Keratinocyte (primary cell): Measurements from ENCODE around the gene TSHZ3. TPM values are rescaled to one million over a fixed set of nuclear protein-coding genes. Genes with fewer than 3 reads are reported as not detected.
A peak's percentile ranks its signal among the peaks of the same experiment; 100 is the strongest.

Source experiments
- DNase-seq: peaks from one replicate; pipeline ENCODE4 v3.0.0-alpha.2; 2011; ENCODE audit warnings: low read depth, missing footprints, low spot score
- FAIRE-seq: peaks from 2 replicates; lab custom pipeline; 2011; peaks lifted over from hg19 to GRCh38; lab: Jason Lieb, UNC
- H2AFZ ChIP-seq: 2 replicates; pipeline ENCODE4 v1.6.0; 2012; ENCODE audit warnings: low read length, control low read depth, inconsistent platforms; ENCODE audit not compliant: control insufficient read depth
- H3K27ac ChIP-seq: 2 replicates; pipeline ENCODE4 v1.5.1; 2011; ENCODE audit warnings: low read length; ENCODE audit not compliant: control insufficient read depth, insufficient read depth
- H3K27me3 ChIP-seq: 3 replicates; pipeline ENCODE4 v1.6.0; 2011; ENCODE audit warnings: low read length; ENCODE audit not compliant: control insufficient read depth, insufficient read depth; ENCODE audit errors: extremely low read depth
- H3K36me3 ChIP-seq, 2 experiments: 2 replicates in 1 of 2; 3 replicates in 1 of 2; pipeline ENCODE4 v1.5.1; 2011; ENCODE audit warnings: low read length in 2 of 2, mild to moderate bottlenecking in 1 of 2; ENCODE audit not compliant: control insufficient read depth in 2 of 2, insufficient read depth in 2 of 2; ENCODE audit errors: extremely low read depth in 1 of 2
- H3K4me1 ChIP-seq: 3 replicates; pipeline ENCODE4 v1.5.1; 2011; ENCODE audit warnings: low read length; ENCODE audit not compliant: control insufficient read depth, insufficient read depth; ENCODE audit errors: extremely low read depth
- H3K4me2 ChIP-seq: 3 replicates; pipeline ENCODE4 v1.6.0; 2011; ENCODE audit warnings: low read depth, low read length; ENCODE audit not compliant: control insufficient read depth, insufficient read depth; ENCODE audit errors: extremely low read depth
- H3K4me3 ChIP-seq, 3 experiments: fragments of 200-600 bp in 1 of 3; sonication (generic) in 1 of 3; 2 replicates in 2 of 3; 3 replicates in 1 of 3; pipeline ENCODE4 v1.5.1; 2011 to 2016; ENCODE audit warnings: low read length in 3 of 3, mild to moderate bottlenecking in 3 of 3, control low read depth in 2 of 3, inconsistent platforms in 1 of 3, low read depth in 1 of 3, mixed read lengths in 1 of 3, mixed run types in 1 of 3, moderate library complexity in 1 of 3; ENCODE audit not compliant: control insufficient read depth in 2 of 3, insufficient read depth in 2 of 3; ENCODE audit errors: extremely low read depth in 1 of 3
- H3K79me2 ChIP-seq: 2 replicates; pipeline ENCODE4 v1.6.0; 2012; ENCODE audit warnings: low read length; ENCODE audit not compliant: control insufficient read depth, insufficient read depth
- H3K9ac ChIP-seq: 3 replicates; pipeline ENCODE4 v1.6.0; 2011; ENCODE audit warnings: low read length; ENCODE audit not compliant: control insufficient read depth, insufficient read depth; ENCODE audit errors: extremely low read depth
- H3K9me1 ChIP-seq: 3 replicates; pipeline ENCODE4 v1.6.0; 2011; ENCODE audit warnings: low read length; ENCODE audit not compliant: control insufficient read depth, insufficient read depth; ENCODE audit errors: extremely low read depth
- H3K9me3 ChIP-seq: 2 replicates; pipeline ENCODE4 v1.5.1; 2012; ENCODE audit warnings: low read depth, low read length; ENCODE audit not compliant: control insufficient read depth
- H4K20me1 ChIP-seq: 3 replicates; pipeline ENCODE4 v1.6.0; 2011; ENCODE audit warnings: low read length; ENCODE audit not compliant: control insufficient read depth, insufficient read depth; ENCODE audit errors: extremely low read depth
- CTCF ChIP-seq, 3 experiments: IDR thresholded peaks in 1 of 3; conservative IDR thresholded peaks in 1 of 3; optimal IDR thresholded peaks in 1 of 3; 2 replicates in 2 of 3; 3 replicates in 1 of 3; pipeline versions ENCODE3 to v1.5.1; 2011; ENCODE audit warnings: low read length in 3 of 3, mild to moderate bottlenecking in 3 of 3, moderate library complexity in 2 of 3, control low read depth in 1 of 3, inconsistent platforms in 1 of 3; ENCODE audit not compliant: insufficient read depth in 2 of 3; ENCODE audit errors: extremely low read depth in 1 of 3
- EZH2 ChIP-seq: IDR thresholded peaks from one replicate; pipeline ENCODE4 v1.6.1; 2012; ENCODE audit warnings: inconsistent platforms, mild to moderate bottlenecking, low read length, moderate library complexity
- dilution Hi-C: fragments of 300-500 bp; cut with MboI; formaldehyde crosslinking; loops from one replicate; pipeline ENCODE4 v1.7.0; 2020; ENCODE audit warnings: low sequenced_read_pairs; ENCODE audit not compliant: extremely low pct_ligation_motif_present
- polyA plus RNA-seq, 5 experiments: library from polyadenylated mRNA; depleted of rRNA in 3 of 5; stranded (reverse) in 3 of 5; stranded (forward) in 1 of 5; unstranded in 1 of 5; fragments of >200 nt; gene quantifications; 1 replicate in 1 of 5; 2 replicates in 3 of 5; 3 replicates in 1 of 5; pipeline versions ENCODE4 v1.2.1 to v1.2.3, GENCODE V29; 2011 to 2012; ENCODE audit warnings: missing spikeins in 2 of 5, low read depth in 1 of 5, low replicate concordance in 1 of 5

Gene TSHZ3
- polyA plus RNA-seq, 1 donor (not counting 4 experiments of a cell fraction or from before 2014, with no cell fraction given), result 3.6 TPM

- no peak for TF ChIP-seq CTCF (optimal IDR thresholded peaks at IDR 0.05 in 1 of 3, IDR thresholded peaks at IDR 0.05 in 1 of 3, conservative IDR thresholded peaks at IDR 0.05 in 1 of 3; ENCODE audit: extremely low read depth in 1 of 3, insufficient read depth in 2 of 3, low read length in 3 of 3)
- no peak for TF ChIP-seq EZH2
- peak; percentile 58 for FAIRE-seq
- H4K20me1 ChIP-seq, result no peaks in the 10 kb centered on the region
- H3K27ac ChIP-seq, result no peak overlapping the region
- dilution Hi-C loops, result no loop called here
- no peak overlapping the region for H3K9ac ChIP-seq
- H3K9me1 ChIP-seq, result no peaks in the 10 kb centered on the region
- no peak for DNase-seq
- no peak overlapping the region for H3K4me3 ChIP-seq
- H2AFZ ChIP-seq, result no peak overlapping the region
- H3K4me2 ChIP-seq, result no peak overlapping the region
- H3K27me3 ChIP-seq, result no peaks in the 10 kb centered on the region
- no peaks in the 10 kb centered on the region for H3K9me3 ChIP-seq
- H3K36me3 ChIP-seq, result no peaks in the 10 kb centered on the region
- peaks cover 18% of the 10 kb centered on the region for H3K4me1 ChIP-seq
- peaks cover 54% of the 10 kb centered on the region for H3K79me2 ChIP-seq
These were observed 22.8 kb downstream of the TSHZ3 start for GRCh38 chr19:31326329-31327028.

GRCh38 chr19:31325342-31325741 lies 23.9 kb downstream of the TSHZ3 start:
- H3K9me1 ChIP-seq, result no peaks in the 10 kb centered on the region
- no peak overlapping the region for H3K4me3 ChIP-seq
- H3K27me3 ChIP-seq, result no peaks in the 10 kb centered on the region
- H3K36me3 ChIP-seq, result no peaks in the 10 kb centered on the region
- no peak overlapping the region for H3K9ac ChIP-seq
- DNase-seq (no peak), FAIRE-seq (no peak)
- H3K4me1 ChIP-seq, result peaks cover 7% of the 10 kb centered on the region
- no peak overlapping the region for H2AFZ ChIP-seq
- TF ChIP-seq EZH2, result no peak
- no peak for TF ChIP-seq CTCF (optimal IDR thresholded peaks at IDR 0.05 in 1 of 3, IDR thresholded peaks at IDR 0.05 in 1 of 3, conservative IDR thresholded peaks at IDR 0.05 in 1 of 3; ENCODE audit: extremely low read depth in 1 of 3, insufficient read depth in 2 of 3, low read length in 3 of 3)
- dilution Hi-C loops, result no loop called here
- H3K79me2 ChIP-seq, result peaks cover 53% of the 10 kb centered on the region
- H3K4me2 ChIP-seq, result no peak overlapping the region
- no peak overlapping the region for H3K27ac ChIP-seq
- H4K20me1 ChIP-seq, result no peaks in the 10 kb centered on the region
- H3K9me3 ChIP-seq, result no peaks in the 10 kb centered on the region
